ENCODE measurements around the gene PCNP.
"Not testable (repeated sequence)": the region's sequence is repeated elsewhere in the genome, so short reads cannot be mapped to it uniquely, and the experiment has no call there.

Gene PCNP

GRCh38 chr3:101573449-101574387 is at the start of gene PCNP:
Gene PCNP (plus strand): TSS chr3:101574180. CDS start chr3:101574216, 36 bp downstream.
- DNase-seq = peak; percentile 99

DNA sequence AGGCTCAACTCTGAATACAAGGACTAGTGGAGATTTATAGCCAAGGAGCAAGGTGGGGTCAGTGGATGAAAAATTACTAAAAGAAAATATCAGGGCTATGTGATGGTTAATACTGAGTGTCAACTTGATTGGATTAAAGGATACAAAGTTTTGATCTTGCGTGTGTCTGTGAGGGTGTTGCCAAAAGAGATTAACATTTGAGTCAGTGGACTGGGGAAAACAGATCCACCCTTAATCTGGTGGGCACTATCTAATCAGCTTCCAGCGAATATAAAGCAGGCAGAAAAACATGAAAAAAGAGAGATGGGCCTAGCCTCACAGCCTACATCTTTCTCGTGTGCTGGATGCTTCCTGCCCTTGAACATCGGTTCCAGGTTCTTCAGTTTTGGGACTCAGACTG is 46.5 kb upstream of the PCNP start:
- DNase-seq = no peak

GRCh38 chr3:101527906-101528305 is 46.1 kb upstream of the PCNP start:
- no peak for DNase-seq

- no peak for DNase-seq
These were observed 43.9 kb upstream of the PCNP start for GRCh38 chr3:101529816-101530685.

- DNase-seq = no peak
These were observed 43.3 kb upstream of the PCNP start for GRCh38 chr3:101530686-101531047.

DNA sequence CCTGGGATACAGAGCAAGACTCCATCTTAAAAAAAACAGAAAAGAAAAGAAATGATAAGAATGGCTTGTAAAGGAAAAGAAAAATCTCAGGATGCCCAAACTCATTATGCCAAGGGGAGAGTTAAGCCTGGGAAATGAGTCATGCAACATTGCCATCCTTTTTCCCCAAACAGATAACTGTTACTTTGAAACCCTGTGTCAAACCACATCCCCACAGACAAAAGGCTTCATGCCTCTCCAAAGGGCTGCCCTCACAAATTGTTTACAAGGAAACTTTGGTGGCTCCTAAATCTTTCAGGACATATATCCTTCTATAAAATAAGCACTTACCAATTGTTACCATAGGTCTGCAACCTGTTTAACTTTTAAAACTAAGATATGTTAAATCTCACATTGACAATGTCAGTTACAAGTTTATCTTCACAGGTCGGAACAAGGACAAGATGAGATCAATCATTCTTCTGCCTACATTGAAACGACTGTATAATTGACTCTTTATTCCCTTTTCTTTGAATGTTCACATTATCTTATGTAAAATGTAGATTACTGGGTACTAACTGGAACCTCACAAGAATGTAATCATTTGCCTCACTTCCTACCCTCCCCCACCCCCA is 42.4 kb upstream of the PCNP start:
- no peak for DNase-seq

DNA sequence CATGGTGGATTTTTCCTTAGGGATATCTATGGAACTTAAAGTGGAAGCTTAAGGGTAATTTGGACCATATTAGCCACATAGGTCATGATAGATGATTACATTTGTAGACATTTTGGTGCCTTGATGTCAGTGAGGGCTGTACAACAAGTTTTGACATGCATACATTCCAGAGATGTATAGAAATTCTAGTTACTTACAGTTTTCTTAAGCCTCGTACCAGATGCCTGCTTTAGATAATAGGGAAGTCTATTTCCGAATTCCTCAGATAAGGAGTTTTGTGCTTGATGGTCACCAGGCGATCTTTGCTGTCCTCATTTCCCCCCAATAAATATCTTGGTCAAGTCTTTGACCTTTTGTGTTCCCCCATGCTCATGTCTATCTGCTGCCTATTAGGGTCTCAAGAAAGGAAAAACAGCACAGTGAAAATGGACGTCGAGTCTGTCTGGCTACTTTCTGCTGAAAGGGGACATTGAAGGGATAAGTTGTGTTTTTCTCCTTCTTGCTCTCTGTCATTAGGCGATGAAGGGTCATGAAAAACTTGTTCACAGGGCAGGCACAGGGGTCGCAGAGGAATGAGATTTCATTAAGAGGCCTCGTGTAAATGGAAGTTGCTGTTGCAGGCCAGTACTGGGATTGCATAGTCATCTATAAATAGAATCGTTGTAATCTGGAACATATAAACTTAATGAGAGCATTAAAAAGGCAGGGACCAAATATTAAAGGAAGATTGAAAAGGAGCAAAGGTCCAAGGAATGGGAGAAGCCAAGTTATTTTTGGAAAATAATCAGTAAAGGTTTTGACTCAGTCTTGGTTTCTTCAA is 41.0 kb upstream of the PCNP start:
- DNase-seq = no peak

GRCh38 chr3:101533603-101533968 is 40.4 kb upstream of the PCNP start:
- no peak for DNase-seq

- DNase-seq = no peak
These were observed 38.8 kb upstream of the PCNP start for GRCh38 chr3:101535221-101535620.

DNA sequence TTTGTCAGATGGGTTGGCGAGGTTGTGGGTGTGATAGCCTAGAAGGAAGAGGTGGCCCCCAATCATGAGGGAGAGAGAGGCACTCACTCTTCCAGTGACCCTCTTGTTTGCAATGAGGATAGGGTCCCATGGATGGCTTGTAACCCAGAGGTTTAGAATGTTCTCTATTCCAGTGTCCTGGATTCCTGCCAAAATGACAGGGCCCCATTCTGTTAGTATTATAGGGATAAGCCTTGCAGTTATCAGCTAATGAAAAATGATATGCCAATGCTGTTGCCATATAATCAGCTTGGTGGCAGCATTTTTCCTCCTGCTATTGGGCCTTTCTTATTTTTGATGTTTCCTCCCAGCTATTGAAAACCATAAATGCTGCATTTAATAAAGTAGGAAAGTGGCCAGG is 37.7 kb upstream of the PCNP start:
- no peak for DNase-seq

- DNase-seq = not testable (repeated sequence)
These were observed 37.0 kb upstream of the PCNP start for GRCh38 chr3:101536955-101537354.

DNA sequence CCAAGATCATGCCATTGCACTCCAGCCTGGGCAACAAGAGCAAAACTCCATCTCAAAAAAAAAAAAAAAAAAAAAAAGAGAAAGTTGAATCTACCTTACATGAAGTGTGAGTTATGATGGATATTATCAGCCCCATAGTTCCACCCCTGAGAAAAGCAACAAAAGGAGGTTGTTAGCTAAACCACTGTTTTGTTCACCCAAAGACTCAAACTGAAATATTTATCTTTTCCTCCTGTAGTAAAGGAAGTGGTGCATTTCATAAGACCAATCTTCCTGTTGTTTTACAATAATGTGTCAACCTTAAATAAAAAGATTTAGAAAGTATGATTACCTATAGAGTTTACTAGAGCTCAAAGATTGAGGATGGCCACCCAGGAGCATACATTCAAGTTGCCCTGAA is 31.0 kb upstream of the PCNP start:
- no peak for DNase-seq

- no peak for DNase-seq
These were observed 29.7 kb upstream of the PCNP start for GRCh38 chr3:101544161-101544850.

- no peak for DNase-seq
These were observed 25.4 kb upstream of the PCNP start for GRCh38 chr3:101548527-101549105.

DNA sequence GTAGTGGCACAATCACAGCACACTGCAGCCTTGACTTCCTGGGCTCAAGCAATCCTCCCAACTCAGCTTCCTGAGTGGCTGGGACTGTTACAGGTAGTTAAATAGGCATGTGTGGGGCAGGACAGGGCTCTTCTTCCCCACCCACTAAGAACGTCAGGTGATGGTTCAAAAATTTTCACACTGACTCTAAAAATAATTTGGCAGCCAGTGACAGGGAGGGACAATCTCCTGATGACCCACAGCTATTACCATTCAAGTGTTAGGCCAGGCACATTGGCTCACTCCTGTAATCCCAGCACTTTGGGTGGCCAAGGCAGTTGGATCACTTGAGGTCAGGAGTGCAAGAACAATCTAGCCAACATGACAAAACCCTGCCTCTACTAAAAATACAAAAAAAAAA is 24.5 kb upstream of the PCNP start:
- no peak for DNase-seq

GRCh38 chr3:101551359-101552081 is 22.5 kb upstream of the PCNP start:
- DNase-seq = not testable (repeated sequence)

DNA sequence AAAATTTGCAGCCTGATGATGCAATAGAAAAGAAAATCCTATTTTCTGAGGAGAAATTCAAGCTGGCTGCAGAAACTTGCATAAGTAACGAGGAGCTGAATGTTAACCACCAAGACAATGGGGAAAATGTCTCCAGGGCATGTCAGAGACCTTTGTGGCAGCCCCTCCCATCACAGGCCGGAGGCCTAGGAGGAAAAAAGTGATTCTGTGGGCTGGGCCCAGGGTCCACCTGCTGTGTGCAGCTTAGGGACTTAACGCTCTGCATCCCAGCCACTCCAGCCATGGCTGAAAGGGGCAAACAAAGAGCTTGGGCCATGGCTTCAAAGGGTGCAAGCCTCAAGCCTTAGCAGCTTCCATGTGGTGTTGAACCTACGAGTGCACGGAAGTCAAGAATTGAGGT is 20.6 kb upstream of the PCNP start:
- DNase-seq = not testable (repeated sequence)

- DNase-seq = no peak
These were observed 17.9 kb upstream of the PCNP start for GRCh38 chr3:101556064-101556463.

GRCh38 chr3:101561630-101562328 is 12.2 kb upstream of the PCNP start, which contains the start of gene TRMT10C:
Gene TRMT10C (plus strand): TSS chr3:101561868. CDS start chr3:101564782, 2,914 bp downstream.
- peak; percentile 64 for DNase-seq

Measured in amniotic stem cell (primary cell).